Endothelial cell of umbilical vein (primary cell): ENCODE measurements around the gene ELK3. TPM values are rescaled to one million over a fixed set of nuclear protein-coding genes. Genes with fewer than 3 reads are reported as not detected.

Experiments
- BruUV-seq: library from RNA; stranded (reverse); fragments of 400-500 nt; replicated peaks from 2 replicates; lab custom pipeline; 2021; lab: Mats Ljungman, UMichigan
- CTCF ChIA-PET: fragments of 300-600, 350-600 bp; sonication (Branson Sonifier 250); formaldehyde crosslinking; loops from one replicate; lab custom pipeline; 2021; ENCODE audit warnings: antibody characterized with exemption, inconsistent platforms; lab: Charles Lee
- POLR2A ChIA-PET: fragments of 300-600, 350-600 bp; sonication (Branson Sonifier 250); formaldehyde crosslinking; loops from one replicate; lab custom pipeline; 2021; ENCODE audit warnings: antibody characterized with exemption, inconsistent platforms; lab: Charles Lee
- DNase-seq: peaks from one replicate; pipeline ENCODE4 v3.0.0-alpha.2; 2011; ENCODE audit warnings: low read depth, low spot score
- FAIRE-seq: peaks from 2 replicates; lab custom pipeline; 2011; peaks lifted over from hg19 to GRCh38; lab: Jason Lieb, UNC
- H2AFZ ChIP-seq: 2 replicates; pipeline ENCODE4 v1.6.0; 2012; ENCODE audit warnings: low read depth, low read length, control low read depth, inconsistent platforms
- H3K27ac ChIP-seq: 2 replicates; pipeline ENCODE4 v1.5.1; 2011; ENCODE audit warnings: low read depth, mild to moderate bottlenecking, control low read depth, low read length, moderate library complexity; ENCODE audit not compliant: insufficient read depth
- H3K27me3 ChIP-seq, 2 experiments: 2 replicates each; pipeline versions ENCODE4 v1.6.0 to v1.6.1; 2011; ENCODE audit warnings: low read length in 2 of 2, mixed read lengths in 1 of 2; ENCODE audit not compliant: control insufficient read depth in 2 of 2, insufficient read depth in 2 of 2
- H3K36me3 ChIP-seq, 2 experiments: 2 replicates in 1 of 2; 3 replicates in 1 of 2; pipeline ENCODE4 v1.5.1; 2011; ENCODE audit warnings: low read length in 2 of 2, mild to moderate bottlenecking in 1 of 2, moderate library complexity in 1 of 2; ENCODE audit not compliant: control insufficient read depth in 2 of 2, insufficient read depth in 2 of 2; ENCODE audit errors: extremely low read depth in 1 of 2
- H3K4me1 ChIP-seq: 3 replicates; pipeline ENCODE4 v1.5.1; 2011; ENCODE audit warnings: mild to moderate bottlenecking, low read length; ENCODE audit not compliant: control insufficient read depth, insufficient read depth; ENCODE audit errors: extremely low read depth
- H3K4me2 ChIP-seq: 2 replicates; pipeline ENCODE4 v1.6.1; 2011; ENCODE audit warnings: low read length, control low read depth, mixed read lengths; ENCODE audit not compliant: insufficient read depth
- H3K4me3 ChIP-seq, 3 experiments: fragments of 200-600 bp in 1 of 3; sonication (generic), shearing (Covaris generic) in 1 of 3; replicated peaks in 1 of 3; 2 replicates each; pipeline ENCODE4 v1.5.1; 2011 to 2016; ENCODE audit warnings: control low read depth in 3 of 3, low read length in 3 of 3, mild to moderate bottlenecking in 2 of 3, inconsistent platforms in 1 of 3, low read depth in 1 of 3, moderate library complexity in 1 of 3; ENCODE audit not compliant: insufficient read depth in 1 of 3
- H3K79me2 ChIP-seq: 2 replicates; pipeline ENCODE4 v1.6.0; 2012; ENCODE audit warnings: low read length, inconsistent platforms; ENCODE audit not compliant: control insufficient read depth, insufficient read depth
- H3K9ac ChIP-seq: replicated peaks from 2 replicates; pipeline ENCODE3; 2011; ENCODE audit warnings: low read length, control low read depth; ENCODE audit not compliant: insufficient read depth; ENCODE audit errors: extremely low read depth
- H3K9me1 ChIP-seq: replicated peaks from 3 replicates; pipeline ENCODE4 v1.6.0; 2011; ENCODE audit warnings: mild to moderate bottlenecking, low read length; ENCODE audit not compliant: control insufficient read depth, insufficient read depth; ENCODE audit errors: extremely low read depth
- H3K9me3 ChIP-seq: replicated peaks from 2 replicates; pipeline ENCODE4 v1.5.1; 2012; ENCODE audit warnings: low read length, inconsistent platforms; ENCODE audit not compliant: control insufficient read depth, insufficient read depth
- H4K20me1 ChIP-seq: replicated peaks from 2 replicates; pipeline ENCODE3; 2011; ENCODE audit warnings: mild to moderate bottlenecking, low read length; ENCODE audit not compliant: control insufficient read depth, insufficient read depth; ENCODE audit errors: extremely low read depth
- EZH2 ChIP-seq: IDR thresholded peaks from 2 replicates; pipeline ENCODE4 v1.6.1; 2012; ENCODE audit warnings: borderline replicate concordance, low read depth, mild to moderate bottlenecking, moderate library complexity, low read length, inconsistent platforms; ENCODE audit not compliant: severe bottlenecking
- FOS ChIP-seq: IDR thresholded peaks from 2 replicates; pipeline ENCODE4 v1.6.1; 2011; ENCODE audit warnings: mild to moderate bottlenecking, low read length, moderate library complexity, borderline replicate concordance; ENCODE audit not compliant: insufficient read depth
- GATA2 ChIP-seq: IDR thresholded peaks from 2 replicates; pipeline ENCODE4 v1.7.0; 2011; ENCODE audit warnings: low read depth, mild to moderate bottlenecking, moderate library complexity, mixed read lengths, low read length; ENCODE audit not compliant: insufficient read length, insufficient read depth
- JUN ChIP-seq: IDR thresholded peaks from 2 replicates; pipeline ENCODE4 v1.6.1; 2011; ENCODE audit warnings: borderline replicate concordance, low read depth; ENCODE audit not compliant: insufficient read length, insufficient read depth
- MYC ChIP-seq: IDR thresholded peaks from one replicate; pipeline ENCODE4 v1.6.1; 2011; ENCODE audit warnings: mild to moderate bottlenecking, low read depth, low read length
- POLR2A ChIP-seq: IDR thresholded peaks from 2 replicates; pipeline ENCODE4 v1.6.1; 2012; ENCODE audit warnings: low read depth, mild to moderate bottlenecking, control low read depth, low read length
- dilution Hi-C: fragments of 300-500 bp; cut with MboI; formaldehyde crosslinking; loops from one replicate; pipeline ENCODE4 v1.15.0; 2019; ENCODE audit warnings: low sequenced_read_pairs; ENCODE audit not compliant: extremely low pct_ligation_motif_present
- intact Hi-C: fragments of 100-400 bp; cut with micrococcal nuclease; formaldehyde crosslinking; loops from one replicate; pipeline ENCODE4 v1.10.0; 2022
- polyA plus RNA-seq, 4 experiments: library from polyadenylated mRNA; depleted of rRNA in 3 of 4; stranded (reverse) in 3 of 4; unstranded in 1 of 4; fragments of >200 nt; gene quantifications; 2 replicates each; pipeline versions ENCODE4 v1.2.1 to v1.2.3, GENCODE V29; 2011 to 2012; ENCODE audit warnings: missing spikeins in 1 of 4
- total RNA-seq: library from RNA; stranded (reverse); gene quantifications from 2 replicates; pipeline ENCODE4 v1.2.3, GENCODE V29; 2021
- TF ChIP-seq, protein P1 (sequence below), 2 donors: IDR thresholded peaks; 1 replicate in 1 of 2; 2 replicates in 1 of 2; pipeline ENCODE4 v1.5.1; 2011; ENCODE audit warnings: low read length in 2 of 2, mild to moderate bottlenecking in 2 of 2, moderate library complexity in 2 of 2, control low read depth in 1 of 2, inconsistent platforms in 1 of 2, low read depth in 1 of 2; ENCODE audit not compliant: insufficient read depth in 1 of 2; ENCODE audit errors: extremely low read depth in 1 of 2

Gene ELK3
- total and polyA plus RNA-seq, 2 donors (not counting 3 experiments of a cell fraction or from before 2014, with no cell fraction given), result 64.8 to 132 TPM

DNA sequence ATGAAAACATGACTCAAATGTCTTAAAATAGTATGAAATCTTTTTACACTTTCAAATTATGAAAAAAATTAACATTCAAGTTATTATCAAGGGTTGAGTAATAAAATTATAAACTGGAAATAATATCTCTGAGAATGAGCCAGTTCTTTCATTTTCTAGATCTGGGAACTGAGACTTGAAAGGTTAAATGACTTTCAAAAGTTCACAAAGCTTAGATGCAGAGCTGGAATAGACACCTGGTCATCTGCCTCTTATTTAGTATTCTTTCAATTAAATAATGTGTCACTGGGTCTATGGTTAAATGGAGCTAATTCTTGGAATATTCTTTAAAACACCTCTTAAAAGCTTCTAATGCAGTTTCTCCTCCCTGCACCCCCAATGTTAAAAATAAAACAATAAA is 119.4 kb downstream of the ELK3 start:
- no peak overlapping the region for H3K4me2 ChIP-seq
- ChIA-PET CTCF (interaction anchor here (1.1 to 1.5 kb wide), 2 partner anchors 12 to 24 kb away, joined by 4 to 5 read pairs; no protein-coding TSS in a partner anchor), POLR2A (no interaction called here)
- intact Hi-C loops (no loop called here), dilution Hi-C loops (no loop called here)
- H2AFZ ChIP-seq, result no peak overlapping the region
- H3K9me1 ChIP-seq, result no peaks in the 10 kb centered on the region
- H3K36me3 ChIP-seq, result peaks cover 1 to 15% of the 10 kb centered on the region in 2 experiments
- no peaks in the 10 kb centered on the region for H3K27me3 ChIP-seq
- FAIRE-seq (no peak), DNase-seq (no peak)
- no peaks in the 10 kb centered on the region for H3K4me1 ChIP-seq
- no peak overlapping the region for H3K4me3 ChIP-seq
- TF ChIP-seq POLR2A (no peak), FOS (no peak), GATA2 (no peak), EZH2 (no peak), JUN (no peak), MYC (no peak)
- TF ChIP-seq, protein P1, sequence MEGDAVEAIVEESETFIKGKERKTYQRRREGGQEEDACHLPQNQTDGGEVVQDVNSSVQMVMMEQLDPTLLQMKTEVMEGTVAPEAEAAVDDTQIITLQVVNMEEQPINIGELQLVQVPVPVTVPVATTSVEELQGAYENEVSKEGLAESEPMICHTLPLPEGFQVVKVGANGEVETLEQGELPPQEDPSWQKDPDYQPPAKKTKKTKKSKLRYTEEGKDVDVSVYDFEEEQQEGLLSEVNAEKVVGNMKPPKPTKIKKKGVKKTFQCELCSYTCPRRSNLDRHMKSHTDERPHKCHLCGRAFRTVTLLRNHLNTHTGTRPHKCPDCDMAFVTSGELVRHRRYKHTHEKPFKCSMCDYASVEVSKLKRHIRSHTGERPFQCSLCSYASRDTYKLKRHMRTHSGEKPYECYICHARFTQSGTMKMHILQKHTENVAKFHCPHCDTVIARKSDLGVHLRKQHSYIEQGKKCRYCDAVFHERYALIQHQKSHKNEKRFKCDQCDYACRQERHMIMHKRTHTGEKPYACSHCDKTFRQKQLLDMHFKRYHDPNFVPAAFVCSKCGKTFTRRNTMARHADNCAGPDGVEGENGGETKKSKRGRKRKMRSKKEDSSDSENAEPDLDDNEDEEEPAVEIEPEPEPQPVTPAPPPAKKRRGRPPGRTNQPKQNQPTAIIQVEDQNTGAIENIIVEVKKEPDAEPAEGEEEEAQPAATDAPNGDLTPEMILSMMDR (IDR thresholded peaks at IDR 0.05; ENCODE audit: extremely low read depth in 1 of 2, insufficient read depth in 1 of 2, low read depth in 1 of 2, low read length in 2 of 2), result no peak
- peaks cover 18% of the 10 kb centered on the region for H4K20me1 ChIP-seq
- no peaks in the 10 kb centered on the region for H3K9me3 ChIP-seq
- no peak overlapping the region for H3K9ac ChIP-seq
- no TSS peak for BruUV-seq
- peaks cover 79% of the 10 kb centered on the region for H3K79me2 ChIP-seq
- no peak overlapping the region for H3K27ac ChIP-seq
